HUES6 (cell line): ENCODE measurements around the gene TRIM44.

Source experiments
- H3K27ac ChIP-seq: 2 replicates; pipeline ENCODE4 v1.7.0; 2013; ENCODE audit warnings: low read depth, mild to moderate bottlenecking, low read length, inconsistent platforms
- H3K27me3 ChIP-seq: 2 replicates; pipeline ENCODE4 v1.6.1; 2013; ENCODE audit warnings: low read length; ENCODE audit not compliant: control insufficient read depth, insufficient read depth
- H3K36me3 ChIP-seq: 2 replicates; pipeline ENCODE4 v1.6.1; 2013; ENCODE audit warnings: low read length; ENCODE audit not compliant: control insufficient read depth, insufficient read depth
- H3K4me1 ChIP-seq: 2 replicates; pipeline ENCODE4 v1.6.1; 2013; ENCODE audit warnings: low read length; ENCODE audit not compliant: control insufficient read depth, insufficient read depth
- H3K4me3 ChIP-seq: 2 replicates; pipeline ENCODE4 v1.5.1; 2013; ENCODE audit warnings: low read depth, low read length
- H3K9ac ChIP-seq: one replicate; pipeline ENCODE4 v1.6.1; 2013; ENCODE audit warnings: mild to moderate bottlenecking, low read length
- H3K9me3 ChIP-seq: 2 replicates; pipeline ENCODE4 v1.6.1; 2013; ENCODE audit warnings: low read depth, low read length; ENCODE audit not compliant: control insufficient read depth, insufficient read depth

The TRIM44 gene

GRCh38 chr11:35621620-35622019 is 41.0 kb upstream of the TRIM44 start:
- no peaks in the 10 kb centered on the region for H3K9me3 ChIP-seq
- no peak overlapping the region for H3K27ac ChIP-seq
- H3K4me3 ChIP-seq, result no peak overlapping the region
- peaks cover 36% of the 10 kb centered on the region for H3K27me3 ChIP-seq
- H3K4me1 ChIP-seq, result peaks cover 18% of the 10 kb centered on the region
- no peak overlapping the region for H3K9ac ChIP-seq
- H3K36me3 ChIP-seq, result no peaks in the 10 kb centered on the region

GRCh38 chr11:35622070-35622469 is 40.5 kb upstream of the TRIM44 start:
- H3K4me1 ChIP-seq, result peaks cover 18% of the 10 kb centered on the region

DNA sequence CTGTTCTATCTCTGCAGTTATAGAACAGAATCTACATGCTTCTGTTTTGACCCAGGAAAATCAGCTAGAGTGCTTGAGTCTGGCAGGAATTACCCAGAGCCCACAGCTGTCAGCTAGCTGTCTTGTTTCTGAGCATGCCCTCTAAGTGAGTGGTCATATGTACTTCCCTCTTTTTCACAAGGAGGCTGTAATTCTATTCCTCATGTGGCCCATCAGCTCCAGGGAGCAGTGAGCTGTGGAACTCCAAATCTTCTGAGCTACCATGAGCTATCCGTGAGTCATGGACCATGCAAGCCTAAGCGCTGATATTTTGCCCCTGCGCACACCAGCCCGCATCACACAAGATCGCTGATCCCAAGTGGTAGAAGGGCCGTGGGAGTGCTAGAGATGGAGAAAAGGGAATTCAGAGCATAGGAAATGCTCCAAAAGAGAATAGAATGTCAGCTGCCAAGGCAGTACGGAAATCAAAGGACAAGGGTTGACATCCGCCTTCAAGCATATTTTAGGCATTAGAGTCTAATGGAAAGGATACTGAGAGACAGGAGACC is 38.9 kb upstream of the TRIM44 start:
- H3K27me3 ChIP-seq, result peaks cover 25% of the 10 kb centered on the region
- H3K4me1 ChIP-seq, result peaks cover 18% of the 10 kb centered on the region
- no peak overlapping the region for H3K27ac ChIP-seq
- H3K9me3 ChIP-seq, result no peaks in the 10 kb centered on the region
- H3K9ac ChIP-seq, result no peak overlapping the region
- H3K36me3 ChIP-seq, result no peaks in the 10 kb centered on the region
- H3K4me3 ChIP-seq, result no peak overlapping the region

More at GRCh38 chr11:35622070-35622469, 40.5 kb upstream of the TRIM44 start:
- no peak overlapping the region for H3K27ac ChIP-seq
- H3K4me3 ChIP-seq, result no peak overlapping the region
- H3K27me3 ChIP-seq, result peaks cover 31% of the 10 kb centered on the region
- no peaks in the 10 kb centered on the region for H3K9me3 ChIP-seq
- H3K9ac ChIP-seq, result no peak overlapping the region
- no peaks in the 10 kb centered on the region for H3K36me3 ChIP-seq

DNA sequence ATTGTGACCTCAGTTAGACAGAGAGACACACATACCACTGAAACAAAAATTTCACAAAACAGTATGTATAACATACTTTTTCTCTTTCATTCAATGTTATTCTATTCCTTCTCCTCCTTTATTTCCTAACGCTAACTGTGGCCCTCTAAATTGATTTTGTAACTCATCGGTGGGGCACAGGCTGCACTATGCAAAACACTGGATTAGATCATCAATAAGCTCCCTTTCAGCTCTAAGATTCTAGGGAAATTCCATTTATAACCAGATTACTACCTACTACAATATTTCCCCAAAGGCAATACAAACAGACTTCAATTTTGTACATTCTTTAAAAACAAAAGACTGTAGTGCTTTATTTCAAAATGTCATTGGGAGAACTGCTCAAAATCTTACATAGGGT is 38.3 kb upstream of the TRIM44 start:
- H3K27me3 ChIP-seq, result peaks cover 19% of the 10 kb centered on the region
- H3K4me1 ChIP-seq, result peaks cover 15% of the 10 kb centered on the region
- no peaks in the 10 kb centered on the region for H3K36me3 ChIP-seq
- H3K9ac ChIP-seq, result no peak overlapping the region
- no peak overlapping the region for H3K4me3 ChIP-seq
- no peak overlapping the region for H3K27ac ChIP-seq
- H3K9me3 ChIP-seq, result no peaks in the 10 kb centered on the region

- peaks cover 14% of the 10 kb centered on the region for H3K27me3 ChIP-seq
- H3K9ac ChIP-seq, result no peak overlapping the region
- H3K4me3 ChIP-seq, result no peak overlapping the region
- H3K9me3 ChIP-seq, result no peaks in the 10 kb centered on the region
- no peaks in the 10 kb centered on the region for H3K36me3 ChIP-seq
- no peak overlapping the region for H3K27ac ChIP-seq
- H3K4me1 ChIP-seq, result peaks cover 13% of the 10 kb centered on the region
Observed at GRCh38 chr11:35624781-35625180, 37.8 kb upstream of the TRIM44 start.

- Histone ChIP-seq H3K27ac (no peak overlapping the region), H3K9ac (no peak overlapping the region), H3K4me1 (peaks cover 9% of the 10 kb centered on the region), H3K36me3 (no peaks in the 10 kb centered on the region), H3K9me3 (no peaks in the 10 kb centered on the region), H3K27me3 (no peaks in the 10 kb centered on the region), H3K4me3 (no peak overlapping the region)
Observed at GRCh38 chr11:35626501-35626900, 36.1 kb upstream of the TRIM44 start.

GRCh38 chr11:35629511-35629910 is 33.1 kb upstream of the TRIM44 start:
- no peaks in the 10 kb centered on the region for H3K4me1 ChIP-seq
- no peak overlapping the region for H3K27ac ChIP-seq
- no peaks in the 10 kb centered on the region for H3K36me3 ChIP-seq
- no peaks in the 10 kb centered on the region for H3K9me3 ChIP-seq
- no peaks in the 10 kb centered on the region for H3K27me3 ChIP-seq
- no peak overlapping the region for H3K9ac ChIP-seq
- H3K4me3 ChIP-seq, result no peak overlapping the region

- no peak overlapping the region for H3K27ac ChIP-seq
- no peaks in the 10 kb centered on the region for H3K9me3 ChIP-seq
- H3K4me1 ChIP-seq, result no peaks in the 10 kb centered on the region
- no peaks in the 10 kb centered on the region for H3K36me3 ChIP-seq
- H3K9ac ChIP-seq, result no peak overlapping the region
- no peaks in the 10 kb centered on the region for H3K27me3 ChIP-seq
- no peak overlapping the region for H3K4me3 ChIP-seq
Observed at GRCh38 chr11:35629914-35630313, 32.7 kb upstream of the TRIM44 start.

DNA sequence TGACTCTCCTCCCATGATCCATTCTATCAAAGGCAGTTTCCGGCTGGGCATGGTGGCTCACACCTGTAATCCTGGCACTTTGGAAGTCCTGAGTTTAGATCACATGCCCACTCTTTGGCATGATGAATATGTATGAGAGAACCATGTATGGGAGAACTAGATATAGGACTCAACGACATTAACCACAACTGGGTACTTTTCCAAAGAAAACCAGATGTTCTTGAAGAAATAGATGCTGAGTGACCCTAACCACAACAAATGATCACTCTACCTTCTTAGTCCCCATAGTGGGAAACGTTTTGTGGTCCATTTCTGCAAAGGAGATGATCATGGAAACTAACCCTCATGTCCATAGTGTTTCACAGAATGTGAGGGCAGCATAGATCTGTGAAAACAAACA is 30.7 kb upstream of the TRIM44 start:
- Histone ChIP-seq H3K27ac (no peak overlapping the region), H3K9ac (no peak overlapping the region), H3K4me1 (no peaks in the 10 kb centered on the region), H3K36me3 (no peaks in the 10 kb centered on the region), H3K9me3 (no peaks in the 10 kb centered on the region), H3K4me3 (no peak overlapping the region), H3K27me3 (no peaks in the 10 kb centered on the region)

- Histone ChIP-seq H3K27me3 (no peaks in the 10 kb centered on the region), H3K4me1 (no peaks in the 10 kb centered on the region), H3K9me3 (no peaks in the 10 kb centered on the region), H3K4me3 (no peak overlapping the region), H3K36me3 (no peaks in the 10 kb centered on the region), H3K27ac (no peak overlapping the region), H3K9ac (no peak overlapping the region)
Observed at GRCh38 chr11:35632301-35632700, 30.3 kb upstream of the TRIM44 start.

DNA sequence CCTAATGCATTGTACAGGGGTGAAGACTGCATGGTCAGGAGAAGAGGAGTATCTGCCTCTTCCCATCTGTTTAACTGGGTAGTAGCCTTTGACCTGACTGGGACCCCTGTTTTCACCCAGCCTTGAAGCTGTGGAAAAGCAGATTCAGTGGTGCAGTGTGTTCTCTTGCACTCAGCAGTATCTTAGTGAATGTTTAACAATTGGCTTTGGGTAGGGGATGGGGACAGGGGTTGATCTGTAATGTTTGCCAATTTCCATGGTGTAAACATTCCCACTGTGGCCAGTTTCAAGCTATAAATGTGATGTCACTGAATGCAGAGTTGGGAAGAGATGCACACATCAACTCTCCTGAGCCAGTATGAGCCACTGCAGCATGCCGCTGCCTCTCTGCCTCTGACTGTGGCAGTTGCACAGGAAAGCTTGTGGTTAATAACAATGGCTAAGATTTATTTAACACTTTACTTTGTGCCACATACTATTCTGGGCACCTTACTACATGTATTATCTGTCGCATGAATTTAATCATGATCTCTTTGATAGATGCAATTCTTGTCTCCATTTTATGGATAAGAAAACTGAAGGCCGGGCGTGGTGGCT is 28.6 kb upstream of the TRIM44 start:
- Histone ChIP-seq H3K27me3 (no peaks in the 10 kb centered on the region), H3K4me1 (no peaks in the 10 kb centered on the region), H3K4me3 (no peak overlapping the region), H3K9me3 (no peaks in the 10 kb centered on the region), H3K9ac (no peak overlapping the region), H3K36me3 (no peaks in the 10 kb centered on the region), H3K27ac (no peak overlapping the region)
